Right lobe of liver (tissue), 4 donors: ENCODE measurements around the gene SDK1.

Experiments used
- POLR2A ChIP-seq: fragments of 450-650 bp; IDR thresholded peaks from one replicate; pipeline ENCODE4 v1.6.1; 2017; ENCODE audit warnings: antibody characterized with exemption, mild to moderate bottlenecking
- TF ChIP-seq, protein P1 (sequence below), 4 donors: fragments of 200-600 bp in 3 of 4; fragments of 450-650 bp in 1 of 4; IDR thresholded peaks; one replicate each; pipeline versions ENCODE4 v1.5.1 to v1.8.0; 2016 to 2022; ENCODE audit warnings: antibody characterized with exemption in 4 of 4, mild to moderate bottlenecking in 2 of 4
- donor health status: DM: no; HTN: no; CAD: no.
- donor health status: DM: no; HTN: no; CAD: no.
- donor health status: DM: no; HTN: yes; CAD: no.

DNA sequence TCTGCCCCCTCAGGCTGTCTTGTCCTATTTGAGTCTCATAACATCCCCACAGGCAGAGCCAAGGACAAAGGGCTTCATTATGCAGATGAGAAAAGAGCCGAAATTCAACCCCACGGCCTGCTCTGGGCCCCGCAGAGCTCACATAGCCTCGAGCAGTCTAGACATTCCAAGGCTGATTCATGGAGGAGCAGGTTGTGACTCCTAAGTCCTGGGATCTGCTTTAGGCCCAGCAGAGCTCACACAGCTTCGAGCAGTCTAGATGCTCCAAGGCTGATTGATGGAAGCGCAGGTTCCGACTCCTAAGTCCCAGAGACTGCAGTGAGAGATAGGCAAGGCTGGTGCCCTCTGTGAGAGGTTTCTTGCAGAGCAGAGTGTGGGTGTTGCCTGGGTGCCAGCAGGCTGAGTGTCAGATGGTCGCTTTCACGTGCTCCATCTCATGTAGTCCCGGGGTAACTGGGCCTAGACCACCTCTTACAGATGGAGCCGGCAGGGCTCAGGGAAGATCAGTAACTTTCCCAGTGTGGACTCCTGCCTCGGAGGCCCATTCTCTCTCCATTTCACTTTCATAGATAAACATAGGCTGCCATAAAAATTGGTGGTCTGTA is 944.9 kb downstream of the SDK1 start:
- TF ChIP-seq, protein P1, sequence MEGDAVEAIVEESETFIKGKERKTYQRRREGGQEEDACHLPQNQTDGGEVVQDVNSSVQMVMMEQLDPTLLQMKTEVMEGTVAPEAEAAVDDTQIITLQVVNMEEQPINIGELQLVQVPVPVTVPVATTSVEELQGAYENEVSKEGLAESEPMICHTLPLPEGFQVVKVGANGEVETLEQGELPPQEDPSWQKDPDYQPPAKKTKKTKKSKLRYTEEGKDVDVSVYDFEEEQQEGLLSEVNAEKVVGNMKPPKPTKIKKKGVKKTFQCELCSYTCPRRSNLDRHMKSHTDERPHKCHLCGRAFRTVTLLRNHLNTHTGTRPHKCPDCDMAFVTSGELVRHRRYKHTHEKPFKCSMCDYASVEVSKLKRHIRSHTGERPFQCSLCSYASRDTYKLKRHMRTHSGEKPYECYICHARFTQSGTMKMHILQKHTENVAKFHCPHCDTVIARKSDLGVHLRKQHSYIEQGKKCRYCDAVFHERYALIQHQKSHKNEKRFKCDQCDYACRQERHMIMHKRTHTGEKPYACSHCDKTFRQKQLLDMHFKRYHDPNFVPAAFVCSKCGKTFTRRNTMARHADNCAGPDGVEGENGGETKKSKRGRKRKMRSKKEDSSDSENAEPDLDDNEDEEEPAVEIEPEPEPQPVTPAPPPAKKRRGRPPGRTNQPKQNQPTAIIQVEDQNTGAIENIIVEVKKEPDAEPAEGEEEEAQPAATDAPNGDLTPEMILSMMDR (IDR thresholded peaks at IDR 0.05) = no peak
- TF ChIP-seq POLR2A = no peak
